ENCODE measurements around the gene CYB5B.
"Not testable (repeated sequence)": the region's sequence is repeated elsewhere in the genome, so short reads cannot be mapped to it uniquely, and the experiment has no call there.

CYB5B gene

DNA sequence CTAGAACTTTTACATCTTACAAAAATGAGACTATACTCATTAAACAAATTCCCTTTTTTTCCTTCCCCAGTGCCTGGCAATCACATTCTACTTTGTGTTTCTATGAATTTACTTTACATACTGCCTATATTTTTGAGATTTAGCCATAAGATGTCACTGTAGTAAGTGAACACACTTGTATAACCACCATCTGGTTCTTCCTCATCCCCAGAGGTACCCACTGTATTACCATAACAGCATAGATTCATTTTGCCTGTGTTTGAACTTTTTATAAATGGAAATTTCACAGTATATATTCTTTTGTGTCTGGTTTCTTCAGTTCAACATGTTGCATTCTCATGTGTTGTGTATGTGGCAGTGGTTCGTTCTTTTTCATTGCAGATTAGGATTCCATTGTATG is 15.8 kb downstream of the CYB5B start:
- Histone ChIP-seq H3K36me3 (replicated peaks; ENCODE audit: low read depth, low read length) (peaks cover 14% of the 10 kb centered on the region), H3K4me3 (ENCODE audit: low read length) (no peak overlapping the region), H4K20me1 (ENCODE audit: insufficient read depth, low read length) (peaks cover 70% of the 10 kb centered on the region), H3K4me1 (ENCODE audit: low read length) (peaks cover 74% of the 10 kb centered on the region), H2AFZ (ENCODE audit: low read depth, low read length) (no peak overlapping the region), H3K9me3 (ENCODE audit: insufficient read depth, low read length) (no peaks in the 10 kb centered on the region), H3K9ac (ENCODE audit: low read length) (no peak overlapping the region), H3K79me2 (ENCODE audit: low read length) (peaks cover 96% of the 10 kb centered on the region), H3K27ac (ENCODE audit: low read length) (no peak overlapping the region), H3K4me2 (ENCODE audit: low read length) (no peak overlapping the region), H3K27me3 (ENCODE audit: low read depth, low read length) (no peaks in the 10 kb centered on the region)
- peak; percentile 41 for TF ChIP-seq CTCF (IDR thresholded peaks at IDR 0.05; ENCODE audit: low read depth, low read length)
- no peak for TF ChIP-seq EZH2phosphoT487 (IDR thresholded peaks at IDR 0.05; ENCODE audit: low read depth)

GRCh38 chr16:69441030-69441429 is 16.6 kb downstream of the CYB5B start:
- H3K27ac ChIP-seq (ENCODE audit: low read length); H3K4me3 ChIP-seq (ENCODE audit: low read length); H3K27me3 ChIP-seq (ENCODE audit: low read depth, low read length); H3K9ac ChIP-seq (ENCODE audit: low read length); H3K4me2 ChIP-seq (ENCODE audit: low read length); H2AFZ ChIP-seq (ENCODE audit: low read depth, low read length); H3K9me3 ChIP-seq (ENCODE audit: insufficient read depth, low read length): not testable (repeated sequence)
- Histone ChIP-seq H3K36me3 (replicated peaks; ENCODE audit: low read depth, low read length) (peaks cover 13% of the 10 kb centered on the region), H3K4me1 (ENCODE audit: low read length) (peaks cover 71% of the 10 kb centered on the region), H3K79me2 (ENCODE audit: low read length) (peaks cover 96% of the 10 kb centered on the region), H4K20me1 (ENCODE audit: insufficient read depth, low read length) (peaks cover 65% of the 10 kb centered on the region)

DNA sequence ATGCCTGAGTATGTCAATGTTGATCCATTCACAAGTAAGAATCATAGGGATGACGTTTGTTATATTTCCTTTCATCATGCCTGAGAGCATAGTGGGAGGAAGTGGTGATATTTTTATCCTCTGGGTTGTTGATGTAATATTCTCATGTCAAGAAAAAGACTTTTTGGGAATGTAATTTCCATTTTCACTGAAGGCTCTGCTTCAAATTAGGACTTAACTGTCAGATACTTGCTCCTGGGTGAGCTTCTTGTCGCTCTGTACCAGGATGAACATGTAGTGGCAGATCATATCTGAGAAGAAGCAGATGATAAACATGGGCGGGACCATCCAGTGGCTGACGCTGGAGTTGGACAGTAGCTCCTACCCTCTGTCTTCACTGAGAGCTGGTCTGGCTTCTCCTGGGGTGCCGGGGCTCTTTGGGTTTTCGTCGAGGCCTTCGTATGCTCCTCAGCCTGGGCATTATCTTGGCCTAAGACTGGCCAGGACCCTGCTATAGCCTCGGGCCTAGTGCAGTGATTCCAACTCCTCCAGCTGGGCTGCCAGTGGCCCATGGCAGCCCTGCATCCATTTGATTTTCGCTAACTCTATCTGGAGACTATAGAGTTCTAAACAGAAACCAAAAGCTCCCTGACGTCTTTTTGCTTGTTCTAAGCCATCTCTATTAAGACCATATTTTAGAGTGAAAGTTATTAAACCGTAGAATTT is 19.7 kb downstream of the CYB5B start:
- Histone ChIP-seq H3K27me3 (ENCODE audit: low read depth, low read length) (no peaks in the 10 kb centered on the region), H2AFZ (ENCODE audit: low read depth, low read length) (no peak overlapping the region), H3K9me3 (ENCODE audit: insufficient read depth, low read length) (no peaks in the 10 kb centered on the region), H3K79me2 (ENCODE audit: low read length) (peaks cover 81% of the 10 kb centered on the region), H3K27ac (ENCODE audit: low read length) (peak overlapping the region; percentile 16), H4K20me1 (ENCODE audit: insufficient read depth, low read length) (peaks cover 49% of the 10 kb centered on the region), H3K4me2 (ENCODE audit: low read length) (peak overlapping the region; percentile 69), H3K9ac (ENCODE audit: low read length) (peak overlapping the region; percentile 24; the same call in 1 of the 2 replicates), H3K4me1 (ENCODE audit: low read length) (peaks cover 42% of the 10 kb centered on the region), H3K4me3 (ENCODE audit: low read length) (peak overlapping the region; percentile 41), H3K36me3 (replicated peaks; ENCODE audit: low read depth, low read length) (peaks cover 30% of the 10 kb centered on the region)
- TF ChIP-seq CTCF (IDR thresholded peaks at IDR 0.05; ENCODE audit: low read depth, low read length) (no peak), EZH2phosphoT487 (IDR thresholded peaks at IDR 0.05; ENCODE audit: low read depth) (no peak)

- no peaks in the 10 kb centered on the region for H3K27me3 ChIP-seq (ENCODE audit: low read depth, low read length)
- peak overlapping the region; percentile 41 for H3K4me3 ChIP-seq (ENCODE audit: low read length)
- peak overlapping the region; percentile 16 for H3K27ac ChIP-seq (ENCODE audit: low read length)
- no peaks in the 10 kb centered on the region for H3K9me3 ChIP-seq (ENCODE audit: insufficient read depth, low read length)
- TF ChIP-seq EZH2phosphoT487 (IDR thresholded peaks at IDR 0.05; ENCODE audit: low read depth) (no peak), CTCF (IDR thresholded peaks at IDR 0.05; ENCODE audit: low read depth, low read length) (no peak)
- no peak overlapping the region for H2AFZ ChIP-seq (ENCODE audit: low read depth, low read length)
- peaks cover 33% of the 10 kb centered on the region for H3K4me1 ChIP-seq (ENCODE audit: low read length)
- H3K9ac ChIP-seq (ENCODE audit: low read length) = peak overlapping the region; percentile 24; the same call in 1 of the 2 replicates
- H3K36me3 ChIP-seq (replicated peaks; ENCODE audit: low read depth, low read length) = peaks cover 38% of the 10 kb centered on the region
- H3K79me2 ChIP-seq (ENCODE audit: low read length) = peaks cover 72% of the 10 kb centered on the region
- peaks cover 41% of the 10 kb centered on the region for H4K20me1 ChIP-seq (ENCODE audit: insufficient read depth, low read length)
- H3K4me2 ChIP-seq (ENCODE audit: low read length) = peak overlapping the region; percentile 69
Observed at GRCh38 chr16:69444873-69445517, 20.6 kb downstream of the CYB5B start.
